A549 (cell line): ENCODE data around the gene NDEL1. TPM values are rescaled to one million over a fixed set of nuclear protein-coding genes. Genes with fewer than 3 reads are reported as not detected.
A peak's percentile ranks its signal among the peaks of the same experiment; 100 is the strongest.

Experiments used
- ATAC-seq, 2 experiments: fragments of 200-7000 bp in 1 of 2; fragments of >200 bp in 1 of 2; cut with Nextera tagmentation in 1 of 2; cut with Tn5 transposase in 1 of 2; 3 replicates each; pipeline versions ENCODE4 v1.8.0 to v1.9.1; 2018 to 2020; ENCODE audit warnings: mild to moderate bottlenecking in 1 of 2, moderate library complexity in 1 of 2
- CTCF ChIA-PET: fragments of 300-600 bp; sonication (Branson Sonifier 250); formaldehyde crosslinking; extraction: SDS; loops from one replicate; lab custom pipeline; 2021; ENCODE audit warnings: antibody characterized with exemption, inconsistent platforms; lab: Yijun Ruan, JAX
- POLR2A ChIA-PET: fragments of 350-600 bp; formaldehyde crosslinking; extraction: SDS; loops from one replicate; lab custom pipeline; 2021; ENCODE audit warnings: antibody characterized with exemption, inconsistent platforms; lab: Yijun Ruan, JAX
- DNase-seq, 2 experiments: peaks; one replicate each; pipeline versions ENCODE4 v3.0.0 to v3.0.0-alpha.2; 2011 to 2016; ENCODE audit warnings: low read depth in 1 of 2, low spot score in 1 of 2
- FAIRE-seq: peaks from 2 replicates; lab custom pipeline; 2011; peaks lifted over from hg19 to GRCh38; lab: Jason Lieb, UNC
- H3K27ac ChIP-seq, 2 experiments: fragments of >200 bp; sonication (Bioruptor Twin); formaldehyde crosslinking; 3 replicates each; pipeline ENCODE4 v1.5.1; 2016 to 2017
- H3K4me1 ChIP-seq: fragments of >200 bp; sonication (Bioruptor Twin); formaldehyde crosslinking; 3 replicates; pipeline ENCODE4 v1.6.1; 2016
- H3K4me2 ChIP-seq: fragments of >200 bp; sonication (Bioruptor Twin); formaldehyde crosslinking; 3 replicates; pipeline ENCODE4 v1.6.1; 2016
- H3K4me3 ChIP-seq: fragments of >200 bp; sonication (Bioruptor Twin); formaldehyde crosslinking; 3 replicates; pipeline ENCODE4 v1.5.1; 2016
- H3K9me3 ChIP-seq: fragments of >200 bp; sonication (Bioruptor Twin); formaldehyde crosslinking; 3 replicates; pipeline ENCODE4 v1.6.1; 2016
- ATOH8 ChIP-seq: fragments of 250-450 bp; sonication (Bioruptor Pico); IDR thresholded peaks from 2 replicates; pipeline ENCODE4 v1.5.0; 2020; ENCODE audit warnings: low read depth, mild to moderate bottlenecking, moderate library complexity
- CBX2 ChIP-seq: fragments of 200-600 bp; sonication (generic); IDR thresholded peaks from 2 replicates; pipeline ENCODE4 v1.6.1; 2016; ENCODE audit warnings: low read depth, mild to moderate bottlenecking, borderline replicate concordance
- ELK1 ChIP-seq: fragments of 150-350 bp; IDR thresholded peaks from 2 replicates; pipeline ENCODE4 v1.6.1; 2014; ENCODE audit warnings: low read depth, mild to moderate bottlenecking, low read length
- EP300 ChIP-seq, 2 experiments: fragments of >200 bp; sonication (Bioruptor Twin); formaldehyde crosslinking; IDR thresholded peaks; 2 replicates in 1 of 2; 3 replicates in 1 of 2; pipeline ENCODE4 v1.6.1; 2016 to 2017
- FOXS1 ChIP-seq: fragments of 250-450 bp; sonication (Bioruptor Pico); IDR thresholded peaks from 2 replicates; pipeline ENCODE4 v1.5.0; 2020; ENCODE audit warnings: mild to moderate bottlenecking, moderate library complexity
- HDAC2 ChIP-seq: fragments of 200-600 bp; sonication (generic); IDR thresholded peaks from 2 replicates; pipeline ENCODE4 v1.6.1; 2016
- HMGXB4 ChIP-seq: fragments of 250-450 bp; sonication (Bioruptor Pico); IDR thresholded peaks from 2 replicates; pipeline ENCODE4 v1.5.0; 2021; ENCODE audit warnings: mild to moderate bottlenecking, moderate library complexity, borderline replicate concordance
- HOXA7 ChIP-seq: fragments of 250-450 bp; sonication (Bioruptor Pico); IDR thresholded peaks from 2 replicates; pipeline ENCODE4 v1.5.0; 2020; ENCODE audit warnings: mild to moderate bottlenecking, moderate library complexity
- MYC ChIP-seq: IDR thresholded peaks from 2 replicates; pipeline ENCODE4 v1.6.1; 2012; ENCODE audit warnings: mild to moderate bottlenecking, inconsistent platforms, low read length, improper control_type of control experiment, borderline replicate concordance
- NFE2L2 ChIP-seq: fragments of 150-350 bp; conservative IDR thresholded peaks from 2 replicates; pipeline ENCODE4 v1.6.1; 2014; ENCODE audit warnings: low read length
- RAD21 ChIP-seq, 2 experiments: fragments of >200 bp in 1 of 2; sonication (Bioruptor Twin) in 1 of 2; formaldehyde crosslinking in 1 of 2; IDR thresholded peaks in 1 of 2; conservative IDR thresholded peaks in 1 of 2; 2 replicates in 1 of 2; 3 replicates in 1 of 2; pipeline ENCODE4 v1.6.1; 2012 to 2018; ENCODE audit warnings: inconsistent platforms in 1 of 2
- RARB ChIP-seq: fragments of 250-450 bp; sonication (Bioruptor Pico); IDR thresholded peaks from 2 replicates; pipeline ENCODE4 v1.8.0; 2021; ENCODE audit warnings: mild to moderate bottlenecking, moderate library complexity
- REST ChIP-seq: fragments of 200-600 bp; sonication (generic); IDR thresholded peaks from 2 replicates; pipeline ENCODE4 v1.6.1; 2016; ENCODE audit warnings: antibody characterized with exemption, mild to moderate bottlenecking, moderate library complexity
- SMC3 ChIP-seq: fragments of >200 bp; sonication (Bioruptor Twin); formaldehyde crosslinking; IDR thresholded peaks from 3 replicates; pipeline ENCODE4 v1.6.1; 2018; ENCODE audit warnings: inconsistent platforms
- SREBF2 ChIP-seq: fragments of 450-650 bp; IDR thresholded peaks from 2 replicates; pipeline ENCODE4 v1.6.1; 2014; ENCODE audit warnings: mild to moderate bottlenecking, moderate library complexity
- ZNF302 ChIP-seq: fragments of 250-450 bp; sonication (Bioruptor Pico); IDR thresholded peaks from 2 replicates; pipeline ENCODE4 v1.9.0; 2021; ENCODE audit warnings: inconsistent platforms, mild to moderate bottlenecking, moderate library complexity
- WGBS: methylation state at CpG from one replicate; pipeline ENCODE4 v1.1.6; 2017; ENCODE audit errors: missing lambda C conversion rate; 5-methylcytosine and 5-hydroxymethylcytosine counted together
- polyA plus RNA-seq, 4 experiments: library from polyadenylated mRNA; depleted of rRNA in 3 of 4; stranded (reverse); fragments of >200 nt; fragmentation: RNase III in 1 of 4; extraction: RNeasy Plus Mini Kit Qiagen cat#74134 plus additional on column Dnase treatment in 1 of 4; gene quantifications; 2 replicates in 3 of 4; 3 replicates in 1 of 4; pipeline ENCODE4 v1.2.3, GENCODE V29; 2011 to 2017

Gene NDEL1
- polyA plus RNA-seq, 2 of the 4 experiments (the other 2 are of a cell fraction) = 53.3 to 91.0 TPM

- TF ChIP-seq REST (no peak), NFE2L2 (no peak), HOXA7 (CRISPR knock-in tag) (no peak), ATOH8 (CRISPR knock-in tag) (no peak), SMC3 (no peak), SREBF2 (no peak), MYC (no peak), ZNF302 (no peak), FOXS1 (no peak)
Measured at GRCh38 chr17:8451933-8452614, 16.4 kb downstream of the NDEL1 start (continued).

- ChIA-PET POLR2A (interaction anchor here (1.0 kb wide), 1 partner anchor 18 kb away, joined by 6 read pairs; the partner anchor contains the start of gene NDEL1), CTCF (interaction anchor here (0.8 to 3.1 kb wide), 4 partner anchors 9 to 42 kb away, joined by 3 to 13 read pairs (median 3); no protein-coding TSS in a partner anchor)
- H3K4me1 ChIP-seq = no peaks in the 10 kb centered on the region
- TF ChIP-seq HMGXB4 (CRISPR knock-in tag) = no peak
- TF ChIP-seq RAD21 (conservative IDR thresholded peaks at IDR 0.05 in 1 of 2, IDR thresholded peaks at IDR 0.05 in 1 of 2) = no peak
- no peak for TF ChIP-seq ELK1
- TF ChIP-seq CBX2 = no peak
- no peak for TF ChIP-seq HDAC2
- no peak for TF ChIP-seq ATOH8 (CRISPR knock-in tag)
- no peak for TF ChIP-seq RARB (CRISPR knock-in tag)
- no peak for TF ChIP-seq EP300 (IDR thresholded peaks at IDR 0.05)
- H3K4me3 ChIP-seq = no peak overlapping the region
- no peaks in the 10 kb centered on the region for H3K9me3 ChIP-seq
- DNase-seq (no peak), FAIRE-seq (peak; percentile 49), ATAC-seq (no peak)
- H3K27ac ChIP-seq = no peak overlapping the region
- no peak overlapping the region for H3K4me2 ChIP-seq
- 89% methylated on average over 3 of the region's 3 CpGs for WGBS
Measured at GRCh38 chr17:8453326-8453725, 17.6 kb downstream of the NDEL1 start.
